Panc1 (cell line): Measurements from ENCODE around the gene CYP2J2. TPM values are rescaled to one million over a fixed set of nuclear protein-coding genes. Genes with fewer than 3 reads are reported as not detected.

Source experiments
- ATAC-seq: fragments of 200-7000 bp; cut with Tn5 transposase; 2 replicates; pipeline ENCODE4 v1.9.1; 2020; ENCODE audit warnings: mild to moderate bottlenecking, moderate library complexity
- BruUV-seq: library from RNA; stranded (reverse); fragments of 400-500 nt; replicated peaks from 2 replicates; lab custom pipeline; 2021; lab: Mats Ljungman, UMichigan
- CTCF ChIA-PET: fragments of 300-600 bp; sonication (Branson Sonifier 250); formaldehyde crosslinking; loops from one replicate; lab custom pipeline; 2022; ENCODE audit warnings: antibody characterized with exemption; lab: Charles Lee
- POLR2A ChIA-PET: fragments of 300-600 bp; sonication (Branson Sonifier 250); formaldehyde crosslinking; loops from one replicate; lab custom pipeline; 2022; ENCODE audit warnings: antibody characterized with exemption; lab: Charles Lee
- DNase-seq: peaks from one replicate; pipeline ENCODE4 v3.0.0-alpha.2; 2010; ENCODE audit warnings: low read depth, low spot score
- H3K27ac ChIP-seq: 2 replicates; pipeline ENCODE4 v1.5.1; 2011; ENCODE audit warnings: mild to moderate bottlenecking, low read length, inconsistent platforms
- H3K27me3 ChIP-seq: fragments of 200-500 bp; sonication (Bioruptor generic); 2 replicates; pipeline ENCODE4 v1.6.0; 2014; ENCODE audit warnings: low read length, inconsistent platforms; ENCODE audit not compliant: control insufficient read depth, insufficient read depth
- H3K36me3 ChIP-seq: fragments of 200-500 bp; sonication (Bioruptor generic); 2 replicates; pipeline ENCODE4 v1.5.1; 2014; ENCODE audit warnings: inconsistent platforms, mild to moderate bottlenecking, low read length, moderate library complexity; ENCODE audit not compliant: control insufficient read depth, insufficient read depth
- H3K4me1 ChIP-seq: 2 replicates; pipeline ENCODE4 v1.5.1; 2011; ENCODE audit warnings: inconsistent platforms, mild to moderate bottlenecking, low read length, moderate library complexity; ENCODE audit not compliant: control insufficient read depth, insufficient read depth
- H3K4me3 ChIP-seq, 2 experiments: 2 replicates each; pipeline ENCODE4 v1.5.1; 2011 to 2012; ENCODE audit warnings: low read depth in 2 of 2, low read length in 2 of 2, mild to moderate bottlenecking in 2 of 2, inconsistent platforms in 1 of 2, moderate library complexity in 1 of 2
- H3K9me3 ChIP-seq: fragments of 200-500 bp; sonication (Bioruptor generic); 2 replicates; pipeline ENCODE4 v1.5.1; 2014; ENCODE audit warnings: low read depth, mild to moderate bottlenecking, inconsistent platforms, low read length, moderate library complexity; ENCODE audit not compliant: control insufficient read depth, insufficient read depth
- POLR2AphosphoS5 ChIP-seq: IDR thresholded peaks from 2 replicates; pipeline ENCODE4 v1.6.1; 2012; ENCODE audit warnings: mild to moderate bottlenecking, low read depth, low read length, moderate library complexity
- SIN3A ChIP-seq: IDR thresholded peaks from 2 replicates; pipeline ENCODE4 v1.6.1; 2012; ENCODE audit warnings: low read depth, mild to moderate bottlenecking, low read length, moderate library complexity, borderline replicate concordance; ENCODE audit not compliant: insufficient read depth
- TCF7L2 ChIP-seq: IDR thresholded peaks from 2 replicates; pipeline ENCODE4 v1.6.1; 2011; ENCODE audit warnings: mild to moderate bottlenecking, low read depth, low read length, inconsistent platforms
- in situ Hi-C: cut with HindIII; loops from 2 replicates; pipeline ENCODE4 v1.10.0; 2016; ENCODE audit warnings: low sequenced_read_pairs, low pct_unique_long_range_greater_than_20kb
- intact Hi-C: fragments of 100-400 bp; cut with micrococcal nuclease; formaldehyde crosslinking; loops from one replicate; pipeline ENCODE4 v1.10.0; 2022; ENCODE audit not compliant: unreplicated experiment
- total RNA-seq: library from RNA; stranded (reverse); gene quantifications from one replicate; pipeline ENCODE4 v1.2.1, GENCODE V29; 2021; ENCODE audit not compliant: unreplicated experiment
- TF ChIP-seq, protein P1 (sequence below): fragments of 450-650 bp; IDR thresholded peaks from 2 replicates; pipeline ENCODE4 v1.5.1; 2017; ENCODE audit warnings: mild to moderate bottlenecking
- TF ChIP-seq, protein P2 (sequence below), 2 experiments: IDR thresholded peaks; 2 replicates each; pipeline ENCODE4 v1.6.1; 2011 to 2012; ENCODE audit warnings: low read depth in 2 of 2, control low read depth in 1 of 2, low read length in 1 of 2, mild to moderate bottlenecking in 1 of 2, moderate library complexity in 1 of 2; ENCODE audit not compliant: insufficient read depth in 1 of 2

CYP2J2 gene
- total RNA-seq, 1 experiment from 2014 or later, result not detected

DNA sequence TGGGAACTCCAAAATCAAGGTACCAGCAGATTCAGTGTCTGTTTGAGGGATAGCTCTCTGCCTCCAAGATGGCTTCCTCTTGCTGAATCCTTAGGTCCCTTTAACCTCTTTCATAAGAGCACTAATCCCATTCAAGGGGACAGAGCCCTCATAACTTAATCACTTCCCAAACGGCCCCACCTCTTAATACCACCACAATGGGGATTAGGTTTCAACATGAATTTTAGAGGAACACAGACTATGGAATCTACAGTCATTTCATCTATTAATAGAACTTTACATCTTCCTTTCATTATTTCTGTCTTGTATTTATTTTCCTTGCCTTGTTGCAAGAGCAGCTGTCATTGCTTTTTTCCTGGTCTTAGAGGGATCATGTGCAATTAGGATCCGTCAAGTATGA is 81.5 kb downstream of the CYP2J2 start:
- intact Hi-C loops, result no loop called here
- ATAC-seq, result no peak
- DNase-seq, result no peak
- Histone ChIP-seq H3K4me1 (no peaks in the 10 kb centered on the region), H3K27me3 (peaks cover 2% of the 10 kb centered on the region; the same call in 1 of the 2 replicates), H3K36me3 (no peaks in the 10 kb centered on the region; the same call in 1 of the 2 replicates), H3K27ac (no peak overlapping the region), H3K9me3 (no peaks in the 10 kb centered on the region), H3K4me3 (no peak overlapping the region)
- TF ChIP-seq POLR2AphosphoS5 (no peak), TCF7L2 (no peak), SIN3A (no peak)
- TF ChIP-seq, protein P1, sequence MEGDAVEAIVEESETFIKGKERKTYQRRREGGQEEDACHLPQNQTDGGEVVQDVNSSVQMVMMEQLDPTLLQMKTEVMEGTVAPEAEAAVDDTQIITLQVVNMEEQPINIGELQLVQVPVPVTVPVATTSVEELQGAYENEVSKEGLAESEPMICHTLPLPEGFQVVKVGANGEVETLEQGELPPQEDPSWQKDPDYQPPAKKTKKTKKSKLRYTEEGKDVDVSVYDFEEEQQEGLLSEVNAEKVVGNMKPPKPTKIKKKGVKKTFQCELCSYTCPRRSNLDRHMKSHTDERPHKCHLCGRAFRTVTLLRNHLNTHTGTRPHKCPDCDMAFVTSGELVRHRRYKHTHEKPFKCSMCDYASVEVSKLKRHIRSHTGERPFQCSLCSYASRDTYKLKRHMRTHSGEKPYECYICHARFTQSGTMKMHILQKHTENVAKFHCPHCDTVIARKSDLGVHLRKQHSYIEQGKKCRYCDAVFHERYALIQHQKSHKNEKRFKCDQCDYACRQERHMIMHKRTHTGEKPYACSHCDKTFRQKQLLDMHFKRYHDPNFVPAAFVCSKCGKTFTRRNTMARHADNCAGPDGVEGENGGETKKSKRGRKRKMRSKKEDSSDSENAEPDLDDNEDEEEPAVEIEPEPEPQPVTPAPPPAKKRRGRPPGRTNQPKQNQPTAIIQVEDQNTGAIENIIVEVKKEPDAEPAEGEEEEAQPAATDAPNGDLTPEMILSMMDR, result no peak
- TF ChIP-seq, protein P2, sequence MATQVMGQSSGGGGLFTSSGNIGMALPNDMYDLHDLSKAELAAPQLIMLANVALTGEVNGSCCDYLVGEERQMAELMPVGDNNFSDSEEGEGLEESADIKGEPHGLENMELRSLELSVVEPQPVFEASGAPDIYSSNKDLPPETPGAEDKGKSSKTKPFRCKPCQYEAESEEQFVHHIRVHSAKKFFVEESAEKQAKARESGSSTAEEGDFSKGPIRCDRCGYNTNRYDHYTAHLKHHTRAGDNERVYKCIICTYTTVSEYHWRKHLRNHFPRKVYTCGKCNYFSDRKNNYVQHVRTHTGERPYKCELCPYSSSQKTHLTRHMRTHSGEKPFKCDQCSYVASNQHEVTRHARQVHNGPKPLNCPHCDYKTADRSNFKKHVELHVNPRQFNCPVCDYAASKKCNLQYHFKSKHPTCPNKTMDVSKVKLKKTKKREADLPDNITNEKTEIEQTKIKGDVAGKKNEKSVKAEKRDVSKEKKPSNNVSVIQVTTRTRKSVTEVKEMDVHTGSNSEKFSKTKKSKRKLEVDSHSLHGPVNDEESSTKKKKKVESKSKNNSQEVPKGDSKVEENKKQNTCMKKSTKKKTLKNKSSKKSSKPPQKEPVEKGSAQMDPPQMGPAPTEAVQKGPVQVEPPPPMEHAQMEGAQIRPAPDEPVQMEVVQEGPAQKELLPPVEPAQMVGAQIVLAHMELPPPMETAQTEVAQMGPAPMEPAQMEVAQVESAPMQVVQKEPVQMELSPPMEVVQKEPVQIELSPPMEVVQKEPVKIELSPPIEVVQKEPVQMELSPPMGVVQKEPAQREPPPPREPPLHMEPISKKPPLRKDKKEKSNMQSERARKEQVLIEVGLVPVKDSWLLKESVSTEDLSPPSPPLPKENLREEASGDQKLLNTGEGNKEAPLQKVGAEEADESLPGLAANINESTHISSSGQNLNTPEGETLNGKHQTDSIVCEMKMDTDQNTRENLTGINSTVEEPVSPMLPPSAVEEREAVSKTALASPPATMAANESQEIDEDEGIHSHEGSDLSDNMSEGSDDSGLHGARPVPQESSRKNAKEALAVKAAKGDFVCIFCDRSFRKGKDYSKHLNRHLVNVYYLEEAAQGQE (IDR thresholded peaks at IDR 0.05; ENCODE audit: insufficient read depth in 1 of 2, low read depth in 2 of 2, low read length in 1 of 2), result no peak
- POLR2A ChIA-PET, result no interaction called here
- in situ Hi-C loops, result no loop called here
- no TSS peak for BruUV-seq
- CTCF ChIA-PET, result interaction anchor here (0.6 kb wide), 1 partner anchor 102 kb away, joined by 3 read pairs; no protein-coding TSS in a partner anchor

Other genes starting within 250 kb of the CYP2J2 start
- 0.57 TPM for gene HOOK1, start 111.8 kb downstream of the CYP2J2 start, total RNA-seq
- not detected for gene C1orf87, start 147.0 kb upstream of the CYP2J2 start, total RNA-seq